Measurements from ENCODE around the gene MAML3.
A peak's percentile ranks its signal among the peaks of the same experiment; 100 is the strongest.

MAML3 gene

GRCh38 chr4:140069066-140069465 is 84.9 kb downstream of the MAML3 start:
- no peak for DNase-seq

DNA sequence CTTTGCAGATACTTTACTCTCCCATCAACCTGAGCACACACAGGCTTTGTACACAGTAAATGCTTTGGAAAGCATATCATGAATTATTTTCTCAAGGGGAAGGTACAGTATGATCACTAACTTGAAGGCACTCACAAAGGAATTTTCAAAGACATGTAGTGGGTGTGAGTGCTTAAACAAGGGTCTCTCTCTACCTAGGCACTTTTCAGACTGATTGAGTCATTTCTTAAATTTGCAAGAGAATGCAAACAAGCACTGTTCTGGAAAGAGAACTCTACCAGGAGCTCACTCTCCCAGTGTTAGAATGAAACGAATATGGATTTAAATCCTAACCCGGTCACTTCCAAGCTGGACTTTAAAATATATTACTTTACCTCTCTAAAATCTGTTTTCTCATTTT is 85.7 kb downstream of the MAML3 start:
- DNase-seq, result no peak

DNA sequence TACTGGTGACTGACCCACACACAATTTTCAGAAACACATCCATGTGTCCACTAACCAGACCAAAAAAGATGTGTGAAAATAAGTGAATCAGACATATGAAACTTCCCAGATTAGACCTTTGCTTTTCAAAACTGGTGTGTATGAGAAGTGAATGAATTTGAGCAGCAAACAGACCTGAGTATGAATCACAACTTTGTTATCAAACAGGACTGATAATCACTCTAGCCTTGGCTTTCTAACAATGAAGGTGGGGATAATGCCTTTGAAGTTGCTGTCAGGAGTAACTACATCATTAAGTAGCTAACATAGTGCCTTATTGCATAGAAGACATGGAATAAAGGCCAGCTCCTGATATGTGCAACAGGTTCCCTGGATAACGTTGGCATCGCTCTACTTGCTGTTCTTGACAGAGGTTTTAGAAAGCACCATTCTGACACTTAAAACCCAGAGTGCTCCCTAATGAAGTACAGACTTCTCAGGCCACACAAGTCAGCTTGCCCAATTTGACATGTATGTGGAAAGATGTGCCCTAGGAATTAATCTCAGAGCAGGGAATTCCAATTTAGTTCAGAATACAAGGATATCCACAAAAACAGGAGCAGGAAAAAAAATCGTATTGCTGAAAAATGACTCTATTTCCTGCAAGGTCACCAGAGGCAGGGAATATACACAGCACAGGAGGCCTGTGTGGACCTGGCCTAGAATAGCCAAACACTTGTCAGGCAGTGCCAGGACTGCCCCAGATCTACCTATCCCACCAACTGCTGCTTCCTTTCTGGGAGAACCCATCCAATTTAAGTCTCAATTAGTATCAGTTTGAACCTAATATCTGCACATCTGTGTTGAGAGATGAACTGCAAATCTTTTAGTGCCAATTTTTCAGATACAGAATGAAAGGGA is 87.7 kb downstream of the MAML3 start:
- DNase-seq, result no peak

- DNase-seq, result no peak
Observed at GRCh38 chr4:140065393-140065792, 88.6 kb downstream of the MAML3 start.

DNA sequence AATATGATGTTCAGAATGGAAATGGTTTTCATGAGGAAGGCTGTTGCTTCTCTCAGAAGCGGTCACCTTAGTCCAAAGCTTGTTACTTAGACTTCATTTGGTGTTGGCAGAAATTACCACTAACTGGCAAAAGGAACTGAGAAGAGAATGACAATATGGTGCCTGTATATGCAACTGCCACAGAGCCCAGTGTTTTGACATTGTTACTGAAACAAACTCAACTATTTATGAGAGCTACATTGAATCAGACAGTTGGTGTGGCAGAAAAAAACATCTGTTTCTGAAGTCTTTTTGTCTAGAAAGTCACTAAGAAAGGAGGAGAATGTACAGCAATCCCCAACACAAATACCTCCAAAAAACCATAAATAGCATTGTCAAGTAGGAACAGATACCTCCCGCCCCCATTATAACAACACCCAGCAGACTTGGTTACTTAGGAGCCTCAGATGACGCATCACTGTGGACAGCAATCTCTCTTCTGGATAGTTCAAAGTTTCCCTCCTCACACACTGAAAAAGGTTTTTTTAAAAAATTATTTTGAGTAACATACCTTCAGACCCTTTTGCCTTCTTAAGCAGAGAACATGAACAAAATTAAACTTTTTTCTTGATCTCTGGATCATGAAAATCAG is 92.2 kb downstream of the MAML3 start:
- DNase-seq, result no peak

GRCh38 chr4:140061194-140061593 is 92.8 kb downstream of the MAML3 start:
- DNase-seq, result no peak

DNA sequence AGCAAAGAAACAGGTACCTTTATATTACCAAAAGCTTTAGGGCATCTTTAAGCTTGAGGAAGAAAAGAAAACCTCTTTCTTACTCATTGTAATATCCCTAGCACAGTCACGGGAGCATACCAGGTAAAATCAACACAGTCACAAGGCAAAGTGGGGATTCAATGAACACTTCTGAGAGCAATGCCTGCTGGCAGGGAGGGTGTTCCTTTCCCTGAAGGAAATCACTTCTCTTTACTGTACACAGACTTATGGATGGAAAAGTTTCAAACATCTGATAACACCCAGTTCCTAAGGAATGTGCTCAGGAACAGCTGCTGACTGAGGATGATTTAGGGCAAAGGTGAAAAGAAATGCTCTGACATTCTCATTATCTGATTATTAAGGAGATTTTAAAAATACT is 94.8 kb downstream of the MAML3 start:
- DNase-seq, result no peak

GRCh38 chr4:140057701-140058100 is 96.3 kb downstream of the MAML3 start:
- DNase-seq, result no peak

GRCh38 chr4:140056015-140056414 is 98.0 kb downstream of the MAML3 start:
- no peak for DNase-seq

DNA sequence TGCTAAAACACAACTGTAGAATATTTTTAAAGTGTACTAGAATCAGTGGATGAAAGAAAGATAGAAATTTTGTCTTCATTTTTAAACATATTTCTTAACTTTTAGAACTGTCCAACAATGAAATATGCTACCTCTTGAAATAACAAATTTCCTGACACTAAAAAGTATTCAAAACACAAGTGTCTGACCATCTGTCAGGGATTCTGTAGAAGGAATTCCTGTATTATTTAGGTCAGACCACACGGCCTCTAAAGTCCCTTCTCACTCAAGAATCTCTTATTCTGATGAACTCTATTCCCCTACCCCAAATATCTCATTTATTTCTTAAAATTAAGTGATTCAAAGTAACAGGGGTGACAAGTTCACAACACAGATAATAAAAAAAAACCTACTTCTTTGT is 99.1 kb downstream of the MAML3 start:
- DNase-seq, result no peak

DNA sequence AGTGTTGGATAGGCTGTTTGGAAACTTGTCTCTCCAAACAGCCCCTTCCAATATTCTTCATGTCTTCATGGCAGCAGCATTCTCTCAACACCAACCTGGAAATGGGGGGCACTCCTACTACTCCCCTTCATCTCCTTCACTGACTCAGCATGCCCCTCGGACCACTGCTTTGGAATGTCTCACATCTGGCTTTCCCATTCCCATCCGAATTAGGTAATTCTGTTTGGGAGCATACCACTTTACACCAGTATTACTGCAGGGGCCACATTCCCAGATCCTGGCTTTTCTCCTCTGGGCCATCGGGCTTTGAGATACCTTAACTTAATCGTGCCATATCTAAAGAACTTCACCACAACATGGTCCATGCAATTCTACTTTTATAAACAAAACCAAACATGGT is 100.8 kb downstream of the MAML3 start:
- no peak for DNase-seq

DNA sequence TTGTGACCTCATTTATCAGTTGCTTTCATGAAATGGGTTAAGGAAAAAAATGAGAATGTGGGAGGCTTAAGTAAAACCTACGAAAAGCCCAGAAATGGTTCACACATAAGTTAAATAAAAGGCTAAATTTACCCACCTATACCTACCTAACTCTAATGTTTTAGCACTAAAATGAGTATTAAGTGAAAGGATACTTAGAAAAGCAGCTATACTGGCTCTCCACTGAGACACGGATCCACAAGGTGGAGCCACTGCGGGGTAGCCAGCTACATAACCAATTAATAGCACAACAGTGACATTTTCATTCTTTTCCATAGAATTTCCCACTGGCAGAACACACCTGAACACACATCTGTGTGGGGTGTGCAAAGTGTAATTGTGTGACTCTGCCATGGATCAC is 101.9 kb downstream of the MAML3 start:
- peak; percentile 10 for DNase-seq

DNA sequence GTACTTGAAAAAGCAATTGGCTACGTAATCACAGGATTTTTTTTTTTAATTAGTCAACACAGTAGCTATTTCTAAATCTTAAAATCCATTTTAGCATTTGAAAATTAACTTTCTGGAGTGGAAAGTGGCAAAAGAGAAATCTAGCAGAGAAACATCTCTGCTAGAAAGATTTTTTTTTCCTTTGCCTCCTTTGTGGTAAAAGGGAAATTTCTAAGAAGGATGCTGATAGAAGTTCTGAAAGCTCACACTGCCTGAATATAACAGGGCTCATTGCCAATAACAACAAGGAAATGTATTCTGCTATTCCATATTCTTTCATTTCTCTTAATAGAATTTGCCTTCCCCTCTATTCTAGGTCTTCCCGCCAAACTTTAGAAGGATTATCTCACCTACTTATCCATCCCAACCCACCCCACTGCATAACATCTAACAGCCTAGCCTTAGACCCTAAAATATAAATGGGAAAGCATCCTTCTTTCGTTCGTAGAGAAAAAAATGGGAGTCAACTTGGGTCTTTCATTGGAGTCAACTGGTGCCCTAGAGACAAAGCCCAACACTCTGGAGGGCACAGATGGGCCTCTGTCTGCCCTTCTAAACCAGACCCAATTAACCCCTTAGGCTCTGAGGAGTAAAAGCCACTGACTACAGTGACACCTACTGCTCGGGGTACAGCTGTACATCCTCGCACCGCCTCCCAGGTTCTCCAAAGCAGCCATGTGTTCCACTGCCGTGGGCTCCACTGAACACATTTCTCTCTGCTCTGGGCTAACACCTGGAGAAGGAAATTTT is 103.9 kb downstream of the MAML3 start:
- DNase-seq, result peak; percentile 83

GRCh38 chr4:140049024-140049848 is 104.7 kb downstream of the MAML3 start:
- DNase-seq, result peak; percentile 95

DNA sequence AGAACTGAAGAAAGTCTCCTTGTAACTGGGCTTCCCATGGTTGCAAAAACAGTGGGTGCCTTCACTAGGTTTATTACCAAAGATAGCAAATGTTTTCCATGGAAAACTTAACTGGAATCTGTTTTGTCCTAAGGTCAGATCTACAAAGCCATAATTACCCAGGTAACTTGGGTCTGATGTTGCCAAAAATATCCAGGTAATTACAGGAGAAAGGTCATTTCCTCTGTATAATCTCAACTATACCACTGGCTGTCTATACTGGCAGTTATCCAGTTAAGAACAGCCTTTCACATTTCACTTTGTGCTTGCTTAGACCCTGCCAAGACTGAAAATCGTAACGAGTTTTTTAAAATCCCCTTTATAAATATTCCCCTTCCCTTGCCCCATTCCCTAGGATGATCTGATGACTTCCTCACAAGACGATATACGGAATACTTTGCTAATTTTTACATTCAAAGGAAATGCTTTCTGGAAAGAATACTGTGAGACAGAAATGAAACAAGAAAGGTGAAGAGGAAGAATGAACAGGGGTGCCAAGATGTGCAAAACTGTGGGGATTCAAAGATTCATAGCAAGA is 105.5 kb downstream of the MAML3 start:
- DNase-seq, result peak; percentile 48

- no peak for DNase-seq
Observed at GRCh38 chr4:140047786-140048185, 106.2 kb downstream of the MAML3 start.

DNA sequence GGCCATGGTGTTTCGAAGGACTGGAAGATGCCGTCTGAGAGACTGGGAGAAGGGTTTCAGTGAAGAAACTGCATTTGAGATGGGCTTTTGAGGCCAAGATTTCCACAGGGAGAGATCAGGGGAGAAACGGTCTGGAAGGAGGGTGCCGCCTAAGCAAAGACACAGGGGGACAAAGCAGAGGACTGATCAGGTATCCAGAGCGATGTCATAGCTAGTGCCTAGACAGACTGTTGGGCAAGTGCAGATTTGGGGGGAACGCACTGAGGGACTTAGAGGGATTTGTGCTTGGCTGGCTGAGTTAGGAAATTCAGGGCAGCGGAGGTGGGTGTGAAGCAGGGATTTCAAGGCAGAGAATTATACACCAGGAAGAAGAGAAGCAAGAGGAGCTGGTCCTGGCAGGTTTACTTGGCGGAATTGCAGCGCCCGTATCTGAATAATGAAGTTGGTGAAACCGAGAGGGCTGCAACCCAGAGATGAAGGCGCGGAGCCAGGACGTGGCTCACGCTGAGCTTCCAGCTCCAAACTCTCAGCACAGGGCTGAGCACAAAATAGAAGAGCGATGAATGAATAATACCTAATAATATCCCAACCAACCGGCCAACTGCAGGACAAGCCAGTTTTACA is 106.9 kb downstream of the MAML3 start:
- peak; percentile 48 for DNase-seq

DNA sequence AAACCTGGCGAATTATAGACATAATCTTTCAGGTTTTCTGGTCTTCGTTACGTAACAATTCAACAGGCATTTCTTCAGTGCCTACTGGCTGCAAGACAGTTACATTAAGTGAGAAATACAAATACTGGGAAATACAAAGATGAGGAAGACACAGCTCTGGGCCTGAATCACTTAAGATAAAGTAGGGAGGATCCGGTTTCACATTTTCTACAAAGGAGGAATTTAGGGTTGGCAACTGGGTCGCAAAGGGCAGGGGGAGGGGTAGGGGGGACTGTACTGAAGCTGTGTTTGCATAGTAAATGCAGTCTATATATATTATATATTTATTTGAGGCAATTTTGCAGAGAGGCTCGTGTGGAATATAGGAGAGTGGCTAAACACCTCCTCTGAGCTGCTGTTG is 107.4 kb downstream of the MAML3 start:
- no peak for DNase-seq

- DNase-seq, result no peak
Observed at GRCh38 chr4:140046016-140046415, 108.0 kb downstream of the MAML3 start.

DNA sequence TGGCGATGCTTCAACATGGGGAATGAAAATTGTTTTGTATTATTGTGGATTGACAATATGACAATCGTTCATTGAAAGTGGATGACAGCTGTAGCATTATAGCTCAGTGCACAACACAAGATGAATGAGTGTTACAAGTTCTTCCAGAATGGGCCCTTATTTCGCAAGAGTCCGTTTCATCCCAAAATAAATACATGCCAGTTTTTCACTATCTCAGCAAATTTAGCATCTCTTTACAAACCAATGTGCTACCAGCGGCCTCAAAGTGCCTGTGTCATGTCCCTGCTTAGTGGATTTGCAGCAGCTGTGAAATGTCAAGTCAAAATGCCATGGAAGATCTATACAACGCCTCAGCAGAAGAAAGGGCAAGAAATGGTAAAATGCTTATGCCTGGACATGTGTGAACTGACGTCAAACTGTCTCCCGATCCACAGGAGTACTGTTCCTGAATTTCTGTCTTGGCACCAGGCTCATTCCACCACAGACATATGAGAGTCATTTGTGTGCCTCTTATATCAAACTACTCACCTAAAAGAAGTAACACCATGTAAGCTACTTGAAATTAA is 109.6 kb downstream of the MAML3 start:
- DNase-seq, result no peak

- no peak for DNase-seq
Observed at GRCh38 chr4:140042634-140043033, 111.3 kb downstream of the MAML3 start.
